H1 (cell line): ENCODE data around the gene NEO1. TPM values are rescaled to one million over a fixed set of nuclear protein-coding genes. Genes with fewer than 3 reads are reported as not detected.

Experiments
- CTCF ChIA-PET: fragments of 300-600 bp; sonication (Branson Sonifier 250); formaldehyde crosslinking; loops from one replicate; lab custom pipeline; 2021; ENCODE audit not compliant: partially characterized antibody; lab: Charles Lee
- POLR2A ChIA-PET: fragments of 300-600 bp; sonication (Branson Sonifier 250); formaldehyde crosslinking; loops from one replicate; lab custom pipeline; 2021; ENCODE audit warnings: inconsistent platforms; ENCODE audit not compliant: partially characterized antibody; lab: Charles Lee
- DNase-seq, 2 experiments: peaks; one replicate each; pipeline versions ENCODE4 v3.0.0 to v3.0.0-alpha.2; 2010 to 2022; ENCODE audit warnings: low spot score in 2 of 2, low read depth in 1 of 2, mixed read lengths in 1 of 2
- FAIRE-seq: peaks from 2 replicates; lab custom pipeline; 2011; peaks lifted over from hg19 to GRCh38; lab: Jason Lieb, UNC
- H2AFZ ChIP-seq: 2 replicates; pipeline ENCODE4 v1.8.1; 2012; ENCODE audit warnings: low read length, inconsistent platforms
- H2AK5ac ChIP-seq: 2 replicates; pipeline ENCODE4 v1.6.1; 2013; ENCODE audit warnings: low read depth, low read length
- H2BK120ac ChIP-seq: replicated peaks from 2 replicates; pipeline ENCODE3; 2013; ENCODE audit warnings: low read depth, low read length, inconsistent platforms
- H2BK12ac ChIP-seq: 2 replicates; pipeline ENCODE4 v1.6.1; 2013; ENCODE audit warnings: low read depth, low read length
- H2BK15ac ChIP-seq: 2 replicates; pipeline ENCODE4 v1.6.1; 2013; ENCODE audit warnings: low read length
- H2BK20ac ChIP-seq: 2 replicates; pipeline ENCODE4 v1.6.1; 2013; ENCODE audit warnings: low read length
- H2BK5ac ChIP-seq: 2 replicates; pipeline ENCODE4 v1.6.1; 2013; ENCODE audit warnings: low read depth, low read length
- H3K14ac ChIP-seq: 2 replicates; pipeline ENCODE4 v1.6.1; 2013; ENCODE audit warnings: inconsistent platforms; ENCODE audit not compliant: insufficient read length
- H3K18ac ChIP-seq: 2 replicates; pipeline ENCODE4 v1.6.1; 2013; ENCODE audit warnings: low read length; ENCODE audit errors: extremely low read depth
- H3K23ac ChIP-seq: 2 replicates; pipeline ENCODE4 v1.6.1; 2013; ENCODE audit warnings: inconsistent platforms; ENCODE audit not compliant: insufficient read length
- H3K23me2 ChIP-seq: 2 replicates; pipeline ENCODE4 v1.6.1; 2013; ENCODE audit warnings: low read depth, low read length
- H3K27ac ChIP-seq: 2 replicates; pipeline ENCODE4 v1.6.1; 2011; ENCODE audit warnings: low read depth, low read length, inconsistent platforms
- H3K27me3 ChIP-seq, 4 experiments: replicated peaks in 1 of 4; 1 replicate in 1 of 4; 2 replicates in 3 of 4; pipeline versions ENCODE4 v1.6.1 to v1.8.1; 2011 to 2013; ENCODE audit warnings: low read length in 3 of 4, mild to moderate bottlenecking in 3 of 4, inconsistent platforms in 2 of 4, mixed read lengths in 2 of 4, moderate library complexity in 1 of 4; ENCODE audit not compliant: control insufficient read depth in 3 of 4, insufficient read depth in 3 of 4; ENCODE audit errors: extremely low read depth in 1 of 4
- H3K36me3 ChIP-seq, 4 experiments: 2 replicates each; pipeline versions ENCODE4 v1.6.1 to v1.8.1; 2011 to 2013; ENCODE audit warnings: mild to moderate bottlenecking in 4 of 4, low read length in 3 of 4, moderate library complexity in 2 of 4, control low read depth in 1 of 4, inconsistent platforms in 1 of 4; ENCODE audit not compliant: insufficient read depth in 4 of 4, control insufficient read depth in 2 of 4
- H3K4ac ChIP-seq: replicated peaks from 2 replicates; pipeline ENCODE3; 2013; ENCODE audit warnings: low read length, low read depth, mixed read lengths, inconsistent platforms; ENCODE audit not compliant: insufficient read length
- H3K4me1 ChIP-seq, 4 experiments: replicated peaks in 1 of 4; 1 replicate in 1 of 4; 2 replicates in 3 of 4; pipeline versions ENCODE4 v1.6.1 to v1.8.1; 2011 to 2013; ENCODE audit warnings: low read length in 3 of 4, inconsistent platforms in 2 of 4, mixed read lengths in 1 of 4; ENCODE audit not compliant: insufficient read depth in 4 of 4, control insufficient read depth in 3 of 4
- H3K4me2 ChIP-seq, 2 experiments: 2 replicates each; pipeline versions ENCODE4 v1.6.1 to v1.8.1; 2011 to 2013; ENCODE audit warnings: low read depth in 2 of 2, low read length in 2 of 2, control low read depth in 1 of 2, inconsistent platforms in 1 of 2, mild to moderate bottlenecking in 1 of 2; ENCODE audit not compliant: insufficient read depth in 1 of 2
- H3K4me3 ChIP-seq, 4 experiments: fragments of 200-600, 300-600 bp in 1 of 4; sonication (generic), shearing (Covaris generic), sonication (Bioruptor Twin) in 1 of 4; 2 replicates each; pipeline versions ENCODE4 v1.5.1 to v1.8.1; 2011 to 2016; ENCODE audit warnings: low read length in 4 of 4, low read depth in 3 of 4, control low read depth in 2 of 4, inconsistent platforms in 2 of 4, mild to moderate bottlenecking in 2 of 4, mixed read lengths in 1 of 4, moderate library complexity in 1 of 4; ENCODE audit not compliant: insufficient read depth in 2 of 4; ENCODE audit errors: extremely low read depth in 1 of 4
- H3K56ac ChIP-seq: replicated peaks from 2 replicates; pipeline ENCODE3; 2013; ENCODE audit warnings: low read depth, mild to moderate bottlenecking, mixed read lengths, low read length, inconsistent platforms; ENCODE audit not compliant: insufficient read length
- H3K79me1 ChIP-seq: 2 replicates; pipeline ENCODE4 v1.6.1; 2013; ENCODE audit warnings: low read depth, low read length, control low read depth
- H3K79me2 ChIP-seq, 2 experiments: 2 replicates each; pipeline versions ENCODE4 v1.6.1 to v1.8.1; 2012 to 2013; ENCODE audit warnings: low read length in 2 of 2, mild to moderate bottlenecking in 2 of 2, inconsistent platforms in 1 of 2; ENCODE audit not compliant: insufficient read depth in 2 of 2, control insufficient read depth in 1 of 2
- H3K9ac ChIP-seq, 4 experiments: replicated peaks in 1 of 4; 1 replicate in 1 of 4; 2 replicates in 3 of 4; pipeline versions ENCODE4 v1.6.1 to v1.8.1; 2011 to 2013; ENCODE audit warnings: low read depth in 3 of 4, low read length in 3 of 4, control low read depth in 2 of 4, mild to moderate bottlenecking in 2 of 4, moderate library complexity in 2 of 4, inconsistent platforms in 1 of 4; ENCODE audit errors: extremely low read depth in 1 of 4
- H3K9me3 ChIP-seq, 2 experiments: 2 replicates each; pipeline versions ENCODE4 v1.6.1 to v1.8.1; 2012 to 2013; ENCODE audit warnings: mild to moderate bottlenecking in 2 of 2, moderate library complexity in 2 of 2, control low read depth in 1 of 2, inconsistent platforms in 1 of 2, low read depth in 1 of 2, low read length in 1 of 2, mixed read lengths in 1 of 2; ENCODE audit not compliant: insufficient read depth in 2 of 2
- H4K20me1 ChIP-seq, 2 experiments: replicated peaks in 1 of 2; 2 replicates each; pipeline versions ENCODE3 to v1.8.1; 2011 to 2013; ENCODE audit warnings: inconsistent platforms in 2 of 2, low read length in 2 of 2, mild to moderate bottlenecking in 1 of 2; ENCODE audit not compliant: insufficient read depth in 2 of 2, control insufficient read depth in 1 of 2
- H4K5ac ChIP-seq: 2 replicates; pipeline ENCODE4 v1.6.1; 2013; ENCODE audit warnings: low read length, low read depth, mixed read lengths, inconsistent platforms; ENCODE audit not compliant: insufficient read length
- H4K8ac ChIP-seq: 2 replicates; pipeline ENCODE4 v1.8.0; 2013; ENCODE audit warnings: mild to moderate bottlenecking, moderate library complexity, low read length, inconsistent platforms; ENCODE audit not compliant: insufficient read depth; ENCODE audit errors: extremely low read depth
- H4K91ac ChIP-seq: replicated peaks from 2 replicates; pipeline ENCODE3; 2013; ENCODE audit warnings: low read length, mixed read lengths, inconsistent platforms; ENCODE audit not compliant: insufficient read length
- TEAD4 ChIP-seq: IDR thresholded peaks from 2 replicates; pipeline ENCODE4 v1.6.1; 2012; ENCODE audit warnings: low read depth, low read length, inconsistent platforms, mixed read lengths
- WGBS, 2 experiments: shearing (Covaris generic) in 1 of 2; methylation state at CpG; one replicate each; pipeline versions ENCODE4 v1.1.6 to v1.1.7; 2013 to 2015; ENCODE audit warnings: low lambda C conversion rate in 2 of 2, mixed read lengths in 2 of 2, inconsistent platforms in 1 of 2, low coverage in 1 of 2, missing lambda C conversion rate in 1 of 2; ENCODE audit not compliant: insufficient replicate concordance in 2 of 2, insufficient coverage in 1 of 2, insufficient read length in 1 of 2; ENCODE audit errors: extremely low coverage in 1 of 2, missing lambda C conversion rate in 1 of 2; 5-methylcytosine and 5-hydroxymethylcytosine counted together
- polyA plus RNA-seq, 7 experiments: library from polyadenylated mRNA; depleted of rRNA in 3 of 7; stranded (reverse) in 5 of 7; unstranded in 2 of 7; fragments of >200 nt in 5 of 7; fragments of 200-250 nt in 2 of 7; gene quantifications; 1 replicate in 5 of 7; 2 replicates in 1 of 7; 4 replicates in 1 of 7; pipeline versions ENCODE4 v1.2.1 to v1.2.3, GENCODE V29; 2011 to 2013; ENCODE audit warnings: missing spikeins in 2 of 7, mixed read lengths in 2 of 7
- total RNA-seq: library from RNA; stranded (reverse); fragmentation: NEBNext Ultra II Directional; extraction: Animal tissue kit (Norgen Biotek cat#: 25700); gene quantifications from 2 replicates; pipeline ENCODE4 v1.2.1, GENCODE V29; 2021

Gene NEO1
- total and polyA plus RNA-seq, 2 of the 8 experiments (the other 6 are each of a cell fraction or from before 2014, with no cell fraction given): 36.0 to 51.0 TPM

- no peak for DNase-seq
- no peak for FAIRE-seq
Observed at GRCh38 chr15:73175382-73175781, 123.1 kb downstream of the NEO1 start.

More at GRCh38 chr15:73175382-73175781, 123.1 kb downstream of the NEO1 start:
- Histone ChIP-seq H2AFZ (no peak overlapping the region), H3K4me3 (no peak overlapping the region), H2BK5ac (no peak overlapping the region), H3K14ac (no peak overlapping the region), H3K36me3 (peaks cover 0 to 10% (median 5%) of the 10 kb centered on the region in 4 experiments; a peak in 4 of 8 replicates), H3K27me3 (peaks cover 0 to 1% (median 0%) of the 10 kb centered on the region in 4 experiments; a peak in 1 of 7 replicates), H3K27ac (no peak overlapping the region), H3K79me1 (no peaks in the 10 kb centered on the region), H3K18ac (no peak overlapping the region), H3K9ac (no peak overlapping the region), H3K56ac (no peak overlapping the region)
- POLR2A ChIA-PET: interaction anchor here (2.0 kb wide), 1 partner anchor 10 kb away, joined by 6 read pairs; no protein-coding TSS in a partner anchor
- WGBS, 2 experiments: 64% methylated on average over 3 of the region's 3 CpGs; no CpG with 5 or more reads in 1 of the 2 experiments
- no peak for TF ChIP-seq TEAD4
- TF ChIP-seq, all 59 proteins: peak for 0
- H3K9me3 ChIP-seq: no peaks in the 10 kb centered on the region
- H2BK120ac ChIP-seq: no peak overlapping the region
- no peak overlapping the region for H2BK15ac ChIP-seq
- no peaks in the 10 kb centered on the region for H3K23me2 ChIP-seq
- H4K5ac ChIP-seq: no peak overlapping the region
- H3K4me2 ChIP-seq: no peak overlapping the region; a peak in 1 of 4 replicates
- H4K8ac ChIP-seq: no peak overlapping the region
- no peak overlapping the region for H3K23ac ChIP-seq
- peaks cover 0 to 8% (median 1%) of the 10 kb centered on the region in 4 experiments; a peak in 5 of 7 replicates for H3K4me1 ChIP-seq
- H3K4ac ChIP-seq: no peak overlapping the region
- H4K91ac ChIP-seq: no peak overlapping the region
- no peaks in the 10 kb centered on the region for H3K79me2 ChIP-seq
- CTCF ChIA-PET: interaction anchor here (0.6 to 1.3 kb wide), 5 partner anchors 14 to 310 kb away, joined by 3 to 7 read pairs (median 3); no protein-coding TSS in a partner anchor
- no peaks in the 10 kb centered on the region for H4K20me1 ChIP-seq
- H2BK20ac ChIP-seq: no peak overlapping the region
- no peak overlapping the region for H2BK12ac ChIP-seq
- H2AK5ac ChIP-seq: no peak overlapping the region
